ENCODE measurements around the gene CIDEC.

DNA sequence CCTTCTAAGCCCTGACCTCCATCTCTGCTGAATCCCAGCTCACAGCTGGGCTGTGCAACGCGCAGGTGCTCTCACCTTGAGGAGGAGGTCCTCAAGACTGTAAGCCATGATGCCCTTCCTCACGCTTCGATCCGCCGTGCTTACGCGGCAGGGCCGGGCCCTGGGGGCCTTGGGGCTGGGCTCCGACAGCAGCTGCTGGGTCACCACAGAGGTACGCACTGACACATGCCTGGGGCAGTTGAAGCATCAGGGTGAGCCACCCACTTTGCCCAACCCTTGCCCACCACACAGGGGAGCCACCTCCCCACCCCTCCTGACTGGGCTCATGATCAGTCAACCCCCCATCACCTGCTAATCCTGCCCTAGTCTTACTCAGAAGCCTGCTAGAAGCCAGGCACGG lies 3.1 kb downstream of the CIDEC start:
- TF ChIP-seq POLR2A (IDR thresholded peaks at IDR 0.05) = no peak
- TF ChIP-seq EP300 (IDR thresholded peaks at IDR 0.05; ENCODE audit: low read depth) = no peak
